Measurements from ENCODE around the gene GLIS1. TPM values are rescaled to one million over a fixed set of nuclear protein-coding genes. Genes with fewer than 3 reads are reported as not detected.

The GLIS1 gene
- total and polyA plus RNA-seq, 10 of the 15 experiments (the other 5 are each of a cell fraction or from before 2014, with no cell fraction given): not detected

DNA sequence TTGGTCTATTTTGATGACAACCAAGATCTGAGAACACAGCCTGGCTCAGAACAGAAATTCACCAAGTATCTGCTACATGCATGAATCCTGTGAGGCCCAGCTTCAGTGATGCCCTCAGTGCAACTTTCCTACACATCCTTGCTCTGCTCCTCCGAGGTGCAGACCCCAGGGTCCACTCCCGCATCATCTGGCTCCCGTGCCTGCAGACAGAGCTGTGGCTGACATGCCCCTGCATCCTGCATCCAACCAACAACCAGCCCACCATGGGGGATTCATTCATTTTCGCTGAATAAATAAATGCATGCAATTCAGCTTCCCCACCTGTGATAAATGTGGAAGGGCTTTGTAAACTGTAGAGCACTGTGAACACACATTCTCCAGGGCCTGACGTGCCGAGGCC, 112.3 kb downstream of the GLIS1 start (continued):
- no peak for TF ChIP-seq E2F4 (IDR thresholded peaks at IDR 0.05; ENCODE audit: low read depth, low read length)
- TF ChIP-seq IRF3 (IDR thresholded peaks at IDR 0.05): no peak
- no peak for TF ChIP-seq TBL1XR1 (IDR thresholded peaks at IDR 0.05; ENCODE audit: low read depth, low read length)
- no peak for TF ChIP-seq STAT3 (IDR thresholded peaks at IDR 0.05; ENCODE audit: low read depth, low read length)
- no peak for TF ChIP-seq HDAC2 (IDR thresholded peaks at IDR 0.05)

GRCh38 chr1:53625766-53626520, 113.0 kb downstream of the GLIS1 start:
- ChIA-PET SMC1A (ENCODE audit: uncharacterized antibody, unreplicated experiment) (no interaction called here), RAD21 (ENCODE audit: unreplicated experiment) (no interaction called here), POLR2A (no interaction called here), CTCF (no interaction called here)
- 9% methylated on average over 10 of the region's 10 CpGs for WGBS (ENCODE audit: insufficient coverage, insufficient replicate concordance, low lambda C conversion rate, missing lambda C conversion rate)
- no TSS peak for BruUV-seq (replicated peaks)
- Histone ChIP-seq H3K27me3 (replicated peaks in 1 of 2; ENCODE audit: control insufficient read depth in 2 of 2, insufficient read depth in 2 of 2, low read length in 1 of 2) (peaks cover 0 to 4% of the 10 kb centered on the region in 2 experiments; a peak in 3 of 4 replicates), H3K79me2 (ENCODE audit: control insufficient read depth, insufficient read depth, low read length) (no peaks in the 10 kb centered on the region), H3K27ac (ENCODE audit: control insufficient read depth, insufficient read depth) (no peak overlapping the region), H3K4me1 (ENCODE audit: control insufficient read depth, insufficient read depth, low read length) (no peaks in the 10 kb centered on the region), H4K20me1 (ENCODE audit: control insufficient read depth, insufficient read depth) (no peaks in the 10 kb centered on the region), H3K9ac (ENCODE audit: control insufficient read depth, insufficient read depth, low read length) (no peak overlapping the region), H3K4me2 (ENCODE audit: control insufficient read depth, insufficient read depth) (no peak overlapping the region), H3K36me3 (ENCODE audit: control insufficient read depth in 2 of 2, insufficient read depth in 2 of 2, low read length in 1 of 2) (no peaks in the 10 kb centered on the region), H3K4me3 (no peak overlapping the region), H2AFZ (ENCODE audit: control insufficient read depth, low read depth, low read length) (no peak overlapping the region), H3K9me3 (replicated peaks; ENCODE audit: control insufficient read depth, insufficient read depth, low read length) (no peaks in the 10 kb centered on the region)
- intact Hi-C loops (cut with micrococcal nuclease; ENCODE audit: unreplicated experiment): no loop called here
- no peak for FAIRE-seq
- DNase-seq (ENCODE audit: low read depth, low spot score): no peak
- in situ Hi-C loops (cut with MboI): no loop called here
- no peak for ATAC-seq
- no peak for TF ChIP-seq CHD1 (IDR thresholded peaks at IDR 0.05; ENCODE audit: low read depth, low read length)
- TF ChIP-seq CREM (IDR thresholded peaks at IDR 0.05; ENCODE audit: low read depth): no peak
- TF ChIP-seq RUNX3 (IDR thresholded peaks at IDR 0.05; ENCODE audit: low read length): no peak
- TF ChIP-seq RAD21 (IDR thresholded peaks at IDR 0.05; ENCODE audit: insufficient read depth, low read depth, low read length): no peak
- no peak for TF ChIP-seq BCL11A (IDR thresholded peaks at IDR 0.05; ENCODE audit: low read depth, low read length)
- TF ChIP-seq STAT1 (conservative IDR thresholded peaks at IDR 0.05): no peak
- TF ChIP-seq, protein P1, sequence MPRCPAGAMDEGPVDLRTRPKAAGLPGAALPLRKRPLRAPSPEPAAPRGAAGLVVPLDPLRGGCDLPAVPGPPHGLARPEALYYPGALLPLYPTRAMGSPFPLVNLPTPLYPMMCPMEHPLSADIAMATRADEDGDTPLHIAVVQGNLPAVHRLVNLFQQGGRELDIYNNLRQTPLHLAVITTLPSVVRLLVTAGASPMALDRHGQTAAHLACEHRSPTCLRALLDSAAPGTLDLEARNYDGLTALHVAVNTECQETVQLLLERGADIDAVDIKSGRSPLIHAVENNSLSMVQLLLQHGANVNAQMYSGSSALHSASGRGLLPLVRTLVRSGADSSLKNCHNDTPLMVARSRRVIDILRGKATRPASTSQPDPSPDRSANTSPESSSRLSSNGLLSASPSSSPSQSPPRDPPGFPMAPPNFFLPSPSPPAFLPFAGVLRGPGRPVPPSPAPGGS (IDR thresholded peaks at IDR 0.05; ENCODE audit: borderline replicate concordance, insufficient read depth, low read depth, low read length, poor library complexity, severe bottlenecking): no peak
- TF ChIP-seq CEBPB (IDR thresholded peaks at IDR 0.05; ENCODE audit: borderline replicate concordance in 1 of 2, low read depth in 2 of 2, low read length in 2 of 2): no peak
- no peak for TF ChIP-seq MEF2A (IDR thresholded peaks at IDR 0.05; ENCODE audit: insufficient read depth, low read depth, low read length)
- no peak for TF ChIP-seq PML (IDR thresholded peaks at IDR 0.05; ENCODE audit: low read length)
- TF ChIP-seq HDAC2 (IDR thresholded peaks at IDR 0.05): no peak
- TF ChIP-seq PRDM15 (CRISPR knock-in tag; IDR thresholded peaks at IDR 0.05): no peak
- no peak for TF ChIP-seq SMAD1 (IDR thresholded peaks at IDR 0.05; ENCODE audit: low read depth, partially characterized antibody)

Measured in GM12878 (cell line).